GM12875 (cell line): Measurements from ENCODE around the gene FLT3LG.

Source experiments
- H3K4me3 ChIP-seq: one replicate; pipeline ENCODE4 v1.5.1; 2011; ENCODE audit warnings: low read depth, low read length, control low read depth
- CTCF ChIP-seq: IDR thresholded peaks from 2 replicates; pipeline ENCODE4 v1.5.1; 2011; ENCODE audit warnings: low read depth, mild to moderate bottlenecking, control low read depth, inconsistent platforms, low read length, moderate library complexity, borderline replicate concordance; ENCODE audit not compliant: insufficient read depth

FLT3LG gene

DNA sequence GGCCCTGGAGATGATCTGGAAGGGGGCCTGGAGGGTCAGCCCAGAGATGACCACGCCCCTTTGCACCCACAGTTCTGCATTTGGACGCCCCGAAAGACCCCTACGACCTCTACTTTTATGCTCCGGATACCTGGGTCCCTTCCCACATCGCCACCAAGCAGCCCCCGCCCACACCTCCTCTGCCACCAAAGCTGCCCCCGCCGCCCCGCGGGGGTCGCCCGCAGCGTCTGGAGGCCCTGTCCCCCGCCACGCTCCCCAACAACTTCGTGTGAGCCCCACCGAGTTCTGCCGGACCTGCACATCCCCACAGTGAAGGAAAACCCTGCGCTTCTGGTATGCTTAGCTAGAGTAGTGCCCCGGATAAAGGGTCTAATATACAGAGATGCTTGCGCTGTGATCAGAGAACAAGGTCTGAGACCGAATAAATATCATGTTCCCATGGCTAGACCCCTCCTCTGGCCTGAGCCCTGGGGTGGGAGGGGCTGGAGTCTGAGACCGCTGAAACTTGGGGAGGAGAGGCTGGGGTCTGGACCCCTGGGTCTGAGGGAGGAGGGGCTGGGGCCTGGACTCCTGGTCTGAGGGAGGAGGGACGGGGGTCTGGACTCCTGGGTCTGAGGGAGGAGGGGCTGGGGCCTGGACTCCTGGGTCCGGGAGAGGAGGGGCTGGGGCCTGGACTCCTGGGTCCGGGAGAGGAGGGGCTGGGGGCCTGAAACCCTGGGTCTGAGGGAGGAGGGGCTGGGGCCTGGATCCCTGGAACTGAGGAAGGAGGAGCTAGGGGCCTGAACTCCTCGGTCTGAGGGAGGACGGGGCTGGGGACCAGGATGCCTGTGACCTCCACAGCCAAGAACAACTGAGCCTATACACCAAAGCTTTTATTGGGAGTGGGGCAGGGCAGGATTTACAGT, 45.2 kb upstream of the FLT3LG start:
- H3K4me3 ChIP-seq = no peak overlapping the region
- TF ChIP-seq CTCF = no peak

DNA sequence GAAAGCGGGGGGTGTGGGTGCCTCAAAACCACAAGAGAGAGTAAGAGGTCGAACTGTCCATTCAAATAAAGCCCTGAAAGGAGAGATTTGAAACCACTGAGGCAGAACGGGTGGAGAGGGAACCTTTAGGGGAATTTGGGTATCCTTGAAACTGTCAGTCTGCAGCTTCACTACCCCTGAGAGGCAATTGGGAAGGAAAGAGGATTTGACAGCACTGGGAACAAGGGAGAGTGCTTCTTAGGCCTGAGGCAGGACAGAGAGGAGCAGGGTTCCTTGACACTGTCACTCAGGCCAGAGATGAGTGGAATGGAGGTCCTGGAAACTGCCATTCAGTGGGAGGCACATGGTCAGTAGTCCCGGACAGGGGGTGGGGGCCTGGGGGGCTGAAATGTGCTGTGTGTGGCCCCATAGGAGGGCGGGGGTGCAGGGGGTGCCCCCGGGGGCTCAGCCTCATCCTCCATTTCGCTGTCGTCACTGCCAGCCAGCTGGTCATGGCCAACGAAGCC, 43.8 kb upstream of the FLT3LG start:
- TF ChIP-seq CTCF = no peak
- H3K4me3 ChIP-seq = no peak overlapping the region

GRCh38 chr19:49430678-49431329, 43.2 kb upstream of the FLT3LG start:
- peak; percentile 54 for TF ChIP-seq CTCF
- no peak overlapping the region for H3K4me3 ChIP-seq

DNA sequence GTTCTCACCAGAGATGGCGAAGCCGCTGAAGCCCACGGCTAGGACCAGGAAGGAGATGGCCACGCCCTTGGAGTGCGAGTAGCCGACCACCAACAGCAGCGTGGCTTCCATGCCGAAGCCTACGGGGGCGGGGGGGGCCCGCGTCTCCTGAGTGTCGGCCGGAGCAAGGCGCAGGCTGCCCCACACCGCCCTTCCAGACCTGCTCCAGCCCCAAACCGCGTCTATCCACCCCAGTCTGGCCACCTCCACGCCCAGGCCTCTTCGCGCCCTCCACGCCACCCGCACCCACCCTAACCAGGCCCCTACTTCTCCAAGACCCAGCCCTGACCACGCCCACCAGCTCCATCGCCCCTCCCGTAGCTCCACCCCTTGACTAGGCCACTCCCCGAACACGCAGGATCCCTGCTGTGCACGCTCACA, 42.7 kb upstream of the FLT3LG start:
- no peak for TF ChIP-seq CTCF
- H3K4me3 ChIP-seq = no peak overlapping the region

- TF ChIP-seq CTCF = no peak
- no peak overlapping the region for H3K4me3 ChIP-seq
These were observed 41.6 kb upstream of the FLT3LG start for GRCh38 chr19:49432141-49433073.

GRCh38 chr19:49433240-49433901, 40.6 kb upstream of the FLT3LG start:
- no peak for TF ChIP-seq CTCF

More at GRCh38 chr19:49433240-49433901, 40.6 kb upstream of the FLT3LG start:
- H3K4me3 ChIP-seq = no peak overlapping the region
